Erythroblast (primary cell): ENCODE measurements around the gene SRPK2.

Experiments used
- GATA1 ChIP-seq: IDR thresholded peaks from 2 replicates; pipeline ENCODE4 v1.6.1; 2011; ENCODE audit warnings: low read depth, mild to moderate bottlenecking, control low read depth, low read length, moderate library complexity
- POLR2A ChIP-seq: IDR thresholded peaks from 2 replicates; pipeline ENCODE4 v1.6.1; 2011; ENCODE audit warnings: mild to moderate bottlenecking, low read length

- TF ChIP-seq POLR2A (no peak), GATA1 (no peak)
These were observed 181.7 kb downstream of the SRPK2 start for GRCh38 chr7:105206985-105207384.
